Measurements from ENCODE around the gene UBE2QL1. TPM values are rescaled to one million over a fixed set of nuclear protein-coding genes. Genes with fewer than 3 reads are reported as not detected.

Gene UBE2QL1
- total RNA-seq, 1 donor from 2014 or later, result not detected

DNA sequence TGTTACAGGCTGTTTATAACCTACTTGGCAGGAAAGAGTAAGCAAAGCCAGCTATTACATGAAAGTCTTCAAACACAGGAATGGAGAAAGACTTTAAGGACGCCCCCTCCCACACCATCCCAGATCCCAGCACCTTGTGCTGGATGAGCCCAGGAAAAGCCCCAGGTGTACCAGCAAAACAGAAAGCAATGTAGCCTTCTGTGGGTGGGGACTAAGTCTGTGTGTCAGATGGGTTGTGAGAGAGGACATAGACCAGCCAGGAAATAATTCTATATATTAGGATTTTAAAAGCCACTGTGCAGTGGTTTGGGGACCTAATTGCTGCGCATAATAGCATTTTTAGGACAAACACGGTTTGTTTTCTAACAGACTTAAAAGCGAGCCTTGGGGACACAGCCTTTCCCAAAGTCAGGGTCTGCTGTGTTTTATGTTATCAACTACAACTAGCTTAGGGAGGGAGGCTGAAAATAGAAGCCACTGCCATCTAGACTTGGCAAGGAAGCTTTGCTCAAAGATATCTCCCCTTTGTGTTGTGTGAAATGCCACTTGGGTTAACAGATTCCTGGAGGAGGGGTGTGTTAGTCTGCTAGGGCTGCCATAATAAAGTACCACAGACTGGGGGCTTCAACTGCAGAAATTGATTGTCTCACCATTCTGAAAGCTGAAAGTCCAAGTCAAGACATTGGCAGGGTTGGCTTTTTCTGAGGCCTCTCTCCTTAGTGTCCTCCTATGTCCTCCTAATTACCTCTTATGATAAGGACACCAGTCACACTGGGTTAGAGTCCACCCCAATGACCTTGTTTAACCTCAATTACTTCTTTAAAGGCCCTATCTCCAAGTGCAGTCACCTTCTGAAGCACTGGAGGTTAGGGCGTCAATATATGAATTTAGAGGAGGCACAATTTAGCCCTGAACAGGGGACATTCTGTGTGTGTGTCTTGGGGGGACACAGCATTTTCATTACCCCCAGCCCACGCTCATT is 17.2 kb upstream of the UBE2QL1 start:
- DNase-seq (ENCODE audit: low read depth) (no peak), FAIRE-seq (no peak)

GRCh38 chr5:6432206-6432605 is 16.5 kb upstream of the UBE2QL1 start:
- TF ChIP-seq, protein P1, sequence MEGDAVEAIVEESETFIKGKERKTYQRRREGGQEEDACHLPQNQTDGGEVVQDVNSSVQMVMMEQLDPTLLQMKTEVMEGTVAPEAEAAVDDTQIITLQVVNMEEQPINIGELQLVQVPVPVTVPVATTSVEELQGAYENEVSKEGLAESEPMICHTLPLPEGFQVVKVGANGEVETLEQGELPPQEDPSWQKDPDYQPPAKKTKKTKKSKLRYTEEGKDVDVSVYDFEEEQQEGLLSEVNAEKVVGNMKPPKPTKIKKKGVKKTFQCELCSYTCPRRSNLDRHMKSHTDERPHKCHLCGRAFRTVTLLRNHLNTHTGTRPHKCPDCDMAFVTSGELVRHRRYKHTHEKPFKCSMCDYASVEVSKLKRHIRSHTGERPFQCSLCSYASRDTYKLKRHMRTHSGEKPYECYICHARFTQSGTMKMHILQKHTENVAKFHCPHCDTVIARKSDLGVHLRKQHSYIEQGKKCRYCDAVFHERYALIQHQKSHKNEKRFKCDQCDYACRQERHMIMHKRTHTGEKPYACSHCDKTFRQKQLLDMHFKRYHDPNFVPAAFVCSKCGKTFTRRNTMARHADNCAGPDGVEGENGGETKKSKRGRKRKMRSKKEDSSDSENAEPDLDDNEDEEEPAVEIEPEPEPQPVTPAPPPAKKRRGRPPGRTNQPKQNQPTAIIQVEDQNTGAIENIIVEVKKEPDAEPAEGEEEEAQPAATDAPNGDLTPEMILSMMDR (IDR thresholded peaks at IDR 0.05; ENCODE audit: insufficient read depth, low read length, severe bottlenecking), result no peak
- no peak overlapping the region for H3K4me3 ChIP-seq (ENCODE audit: low read depth, low read length)
- peaks cover 2% of the 10 kb centered on the region for H3K27me3 ChIP-seq (ENCODE audit: control insufficient read depth, insufficient read depth, low read length)
- FAIRE-seq (no peak), DNase-seq (ENCODE audit: low read depth) (no peak)
- H3K36me3 ChIP-seq (ENCODE audit: control insufficient read depth, insufficient read depth, low read length), result no peaks in the 10 kb centered on the region

More for the DNA sequence above, 17.2 kb upstream of the UBE2QL1 start:
- Histone ChIP-seq H3K4me3 (ENCODE audit: low read depth, low read length) (no peak overlapping the region), H3K27me3 (ENCODE audit: control insufficient read depth, insufficient read depth, low read length) (peaks cover 2% of the 10 kb centered on the region), H3K36me3 (ENCODE audit: control insufficient read depth, insufficient read depth, low read length) (no peaks in the 10 kb centered on the region)
- TF ChIP-seq, protein P1 (IDR thresholded peaks at IDR 0.05; ENCODE audit: insufficient read depth, low read length, severe bottlenecking), result no peak

DNA sequence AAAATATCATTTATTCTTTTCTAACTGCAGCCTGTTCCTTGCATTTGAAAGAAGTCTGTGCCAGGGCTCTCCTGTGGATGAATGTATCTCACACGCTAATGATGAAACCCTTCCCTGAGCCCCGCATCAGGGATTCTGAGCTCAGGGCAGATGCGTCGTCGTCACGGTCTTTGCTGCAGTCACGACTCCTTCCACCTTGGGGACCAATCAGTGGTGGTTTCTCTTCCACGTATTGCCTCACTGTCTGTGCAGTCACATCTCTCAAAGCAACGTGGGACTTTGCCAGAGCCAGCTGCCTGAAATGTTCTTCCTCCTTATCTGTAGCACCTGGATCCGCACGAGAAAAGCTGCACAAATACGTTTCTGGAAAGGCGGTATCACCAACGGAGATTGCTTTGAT is 13.9 kb upstream of the UBE2QL1 start:
- Histone ChIP-seq H3K27me3 (ENCODE audit: control insufficient read depth, insufficient read depth, low read length) (peaks cover 2% of the 10 kb centered on the region), H3K36me3 (ENCODE audit: control insufficient read depth, insufficient read depth, low read length) (no peaks in the 10 kb centered on the region), H3K4me3 (ENCODE audit: low read depth, low read length) (no peak overlapping the region)
- no peak for DNase-seq (ENCODE audit: low read depth)
- TF ChIP-seq, protein P1 (IDR thresholded peaks at IDR 0.05; ENCODE audit: insufficient read depth, low read length, severe bottlenecking), result no peak
- no peak for FAIRE-seq

DNA sequence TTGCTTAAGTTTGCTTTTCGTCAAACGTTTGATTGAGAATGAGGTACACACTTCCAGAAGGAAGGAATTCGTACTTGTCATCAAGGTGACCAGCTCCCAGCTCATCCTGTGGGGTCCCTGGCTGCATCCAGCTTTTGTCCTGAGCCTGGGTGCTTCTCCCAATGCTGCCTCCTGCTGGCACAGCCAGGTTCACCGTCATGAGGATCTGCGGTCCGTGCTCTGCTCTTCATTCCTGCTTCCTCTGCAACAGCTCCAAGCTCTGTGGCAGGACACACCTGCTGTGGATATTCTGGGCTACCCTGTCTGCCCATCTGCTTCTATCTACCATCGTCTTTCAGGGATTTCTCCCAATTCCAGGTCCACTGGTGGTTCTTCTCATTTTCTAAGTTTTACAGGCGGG is 13.3 kb upstream of the UBE2QL1 start:
- Histone ChIP-seq H3K27me3 (ENCODE audit: control insufficient read depth, insufficient read depth, low read length) (peaks cover 2% of the 10 kb centered on the region), H3K36me3 (ENCODE audit: control insufficient read depth, insufficient read depth, low read length) (no peaks in the 10 kb centered on the region), H3K4me3 (ENCODE audit: low read depth, low read length) (no peak overlapping the region)
- no peak for FAIRE-seq
- peak; percentile 34 for DNase-seq (ENCODE audit: low read depth)
- TF ChIP-seq, protein P1 (IDR thresholded peaks at IDR 0.05; ENCODE audit: insufficient read depth, low read length, severe bottlenecking), result peak; percentile 73

GRCh38 chr5:6436715-6437331 is 11.8 kb upstream of the UBE2QL1 start:
- Histone ChIP-seq H3K36me3 (ENCODE audit: control insufficient read depth, insufficient read depth, low read length) (no peaks in the 10 kb centered on the region), H3K4me3 (ENCODE audit: low read depth, low read length) (no peak overlapping the region), H3K27me3 (ENCODE audit: control insufficient read depth, insufficient read depth, low read length) (peaks cover 2% of the 10 kb centered on the region)
- TF ChIP-seq, protein P1 (IDR thresholded peaks at IDR 0.05; ENCODE audit: insufficient read depth, low read length, severe bottlenecking), result no peak
- no peak for DNase-seq (ENCODE audit: low read depth)
- FAIRE-seq, result no peak

Data from bronchial epithelial cell (primary cell).